Stimulated activated CD8-positive, alpha-beta memory T cell treated with anti-CD3 and anti-CD28 coated beads, Interleukin-12 subunit alpha, Interleukin-12 subunit beta, amount 100 ng/mL, for 24 hours (primary cell): ENCODE data around the gene ALLC.

Source experiments
- DNase-seq: peaks from one replicate; pipeline ENCODE4 v3.0.0-alpha.2; 2020; ENCODE audit errors: extremely low read depth

Gene ALLC

DNA sequence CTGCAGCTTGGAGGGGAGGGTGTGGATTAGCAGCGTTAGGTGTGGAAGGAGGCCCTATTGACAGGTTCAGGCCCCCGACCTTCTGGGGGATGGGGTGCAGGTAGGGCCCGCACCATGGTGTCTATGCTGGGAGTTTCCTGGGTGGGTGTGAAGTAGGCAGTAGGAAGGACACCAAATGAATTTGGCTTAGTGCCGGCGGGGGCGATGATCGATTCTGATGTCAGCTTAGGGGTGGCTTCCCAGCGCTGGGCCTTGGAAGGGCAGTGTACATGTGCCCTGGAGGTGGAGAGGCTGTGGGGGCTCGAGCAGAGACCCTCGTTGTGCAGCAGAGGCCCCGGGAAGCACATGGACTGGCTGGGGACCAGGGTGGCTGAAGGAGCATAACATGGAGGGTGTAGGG lies 67.0 kb downstream of the ALLC start:
- DNase-seq = no peak

DNA sequence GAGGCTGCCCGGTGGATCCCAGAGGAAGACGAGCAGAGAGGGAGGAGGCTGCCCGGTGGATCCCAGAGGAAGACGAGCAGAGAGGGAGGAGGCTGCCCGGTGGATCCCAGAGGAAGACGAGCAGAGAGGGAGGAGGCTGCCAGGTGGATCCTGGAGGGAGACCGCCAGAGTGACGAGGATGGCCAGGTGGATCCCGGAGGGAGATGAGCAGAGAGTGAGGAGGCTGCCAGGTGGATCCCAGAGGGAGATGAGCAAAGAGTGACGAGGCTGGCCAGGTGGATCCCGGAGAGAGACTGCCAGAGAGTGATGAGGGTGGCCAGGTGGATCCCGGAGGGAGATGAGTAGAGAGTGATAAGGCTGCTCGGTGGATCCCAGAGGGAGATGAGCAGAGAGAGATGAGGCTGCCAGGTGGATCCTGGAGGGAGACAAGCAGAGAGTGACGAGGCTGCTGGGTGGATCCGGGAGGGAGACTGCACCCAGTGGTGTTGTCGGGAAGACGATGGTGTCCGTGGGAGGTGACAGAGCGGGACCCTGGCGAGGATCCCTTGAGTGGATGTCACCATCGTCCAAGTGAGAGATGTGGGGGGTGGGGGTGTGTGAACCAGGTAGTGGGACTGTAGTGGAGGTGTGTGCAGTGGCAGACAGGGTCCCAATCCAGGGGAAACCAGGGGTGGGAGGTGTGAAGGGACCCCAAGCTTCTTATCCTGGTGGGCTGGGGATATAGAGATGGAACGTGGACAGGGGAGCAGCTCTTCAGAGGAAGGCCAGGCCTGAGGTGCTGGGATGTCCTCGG lies 67.7 kb downstream of the ALLC start:
- no peak for DNase-seq

- DNase-seq = no peak
Measured at GRCh38 chr2:3726511-3726910, 68.5 kb downstream of the ALLC start.

GRCh38 chr2:3727397-3728045 lies 69.5 kb downstream of the ALLC start:
- DNase-seq = no peak

GRCh38 chr2:3728104-3729054 lies 70.4 kb downstream of the ALLC start:
- no peak for DNase-seq

- DNase-seq = no peak
Measured at GRCh38 chr2:3729055-3729448, 71.1 kb downstream of the ALLC start.

- no peak for DNase-seq
Measured at GRCh38 chr2:3729786-3730185, 71.8 kb downstream of the ALLC start.

- no peak for DNase-seq
Measured at GRCh38 chr2:3730646-3731045, 72.6 kb downstream of the ALLC start.

DNA sequence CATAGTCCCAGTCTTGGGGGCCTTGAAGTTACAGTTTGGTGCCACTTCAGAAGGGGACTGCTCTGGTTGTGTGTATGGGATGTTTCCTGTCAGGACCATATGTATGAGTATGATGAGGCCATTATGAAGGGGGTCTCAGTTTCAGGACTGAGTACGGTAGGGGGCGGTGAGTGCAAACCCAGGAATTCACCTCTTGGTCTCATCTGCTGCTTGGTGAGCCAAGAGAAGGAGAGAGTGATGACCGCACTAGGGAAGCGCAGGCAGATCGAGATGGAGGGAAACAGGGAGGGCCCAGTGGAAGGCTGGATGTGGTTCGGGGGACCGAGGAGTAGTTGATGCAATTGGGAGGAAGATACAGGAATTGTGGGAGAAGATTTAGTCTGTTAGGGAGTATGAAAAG lies 73.8 kb downstream of the ALLC start:
- no peak for DNase-seq

DNA sequence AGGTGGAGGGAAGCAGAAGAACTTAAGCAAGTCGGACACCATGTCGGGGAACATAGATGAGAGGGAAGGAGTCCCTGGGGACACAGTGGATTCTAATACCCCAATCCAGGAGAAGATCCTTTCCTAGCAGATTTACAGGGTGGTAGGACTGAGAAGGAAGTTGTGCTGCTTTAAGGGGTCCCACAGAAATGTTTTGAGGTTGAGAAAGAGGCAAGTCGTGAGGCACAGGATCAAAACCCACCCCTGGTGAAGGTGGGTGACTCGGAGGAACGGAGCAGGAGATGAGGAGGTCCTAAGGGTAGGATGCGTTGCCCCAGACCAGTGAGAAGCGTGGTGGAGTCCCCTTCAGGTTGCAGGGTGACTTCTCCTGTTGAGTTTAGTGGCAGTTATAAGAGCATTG lies 78.1 kb downstream of the ALLC start:
- DNase-seq = no peak

GRCh38 chr2:3737128-3737527 lies 79.1 kb downstream of the ALLC start:
- no peak for DNase-seq

- no peak for DNase-seq
Measured at GRCh38 chr2:3738454-3738853, 80.5 kb downstream of the ALLC start.

DNA sequence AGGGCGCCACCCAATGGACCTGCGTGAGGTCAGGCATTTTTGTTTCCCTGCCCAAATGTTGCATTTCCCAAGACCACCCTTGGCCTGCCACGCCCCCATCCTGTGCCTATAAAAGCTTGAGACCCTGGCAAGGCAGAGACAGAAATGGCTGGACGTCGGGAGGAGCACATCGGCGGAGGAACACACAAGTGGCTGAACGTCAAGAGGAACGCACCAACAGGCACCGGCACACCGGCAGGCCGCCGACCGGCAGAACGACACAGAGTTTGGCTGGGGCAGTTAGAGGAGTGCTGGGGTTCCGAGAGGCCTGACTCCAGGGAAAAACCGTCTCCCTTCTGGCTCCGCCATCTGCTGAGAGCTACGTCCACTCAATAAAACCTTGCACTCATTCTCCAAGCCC lies 81.3 kb downstream of the ALLC start:
- DNase-seq = no peak

GRCh38 chr2:3741396-3741795 lies 83.4 kb downstream of the ALLC start:
- DNase-seq = no peak

DNA sequence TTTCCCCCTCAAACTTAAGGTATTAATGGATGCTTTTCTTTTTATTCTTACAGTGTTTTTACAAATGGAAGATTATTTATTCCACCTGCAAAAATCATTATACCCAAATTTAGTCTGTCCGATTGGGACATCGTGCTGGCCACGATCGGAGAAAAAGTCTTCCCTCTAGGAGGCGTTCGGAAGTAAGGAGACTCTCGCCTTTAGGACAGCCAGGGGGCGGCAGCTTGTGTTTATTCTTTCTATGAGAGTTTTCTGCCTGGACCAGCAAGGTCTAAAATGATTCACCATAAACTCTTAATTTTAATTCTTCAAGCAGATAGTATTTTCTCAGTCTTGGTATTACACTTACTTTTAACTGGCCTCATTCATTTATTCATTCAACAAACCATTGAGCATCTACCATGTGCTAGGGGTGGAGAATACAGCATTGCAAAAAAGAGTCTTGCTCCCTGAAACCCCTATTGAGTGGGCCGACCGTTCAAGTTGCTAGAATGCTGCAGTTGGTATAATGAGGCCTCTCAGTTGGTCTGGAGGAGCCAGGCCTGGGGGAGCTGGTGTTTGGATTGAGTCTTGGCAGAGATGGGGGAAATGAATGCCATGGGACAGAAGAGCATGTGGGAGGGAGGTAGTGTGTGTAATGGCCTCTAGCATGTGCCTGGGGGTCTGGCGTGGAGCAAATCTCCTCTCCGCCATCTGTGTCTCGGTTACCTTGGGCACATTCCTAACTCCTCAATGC lies 84.0 kb downstream of the ALLC start:
- no peak for DNase-seq

- DNase-seq = no peak
Measured at GRCh38 chr2:3742743-3743508, 84.9 kb downstream of the ALLC start.

- no peak for DNase-seq
Measured at GRCh38 chr2:3743951-3744555, 86.1 kb downstream of the ALLC start.

DNA sequence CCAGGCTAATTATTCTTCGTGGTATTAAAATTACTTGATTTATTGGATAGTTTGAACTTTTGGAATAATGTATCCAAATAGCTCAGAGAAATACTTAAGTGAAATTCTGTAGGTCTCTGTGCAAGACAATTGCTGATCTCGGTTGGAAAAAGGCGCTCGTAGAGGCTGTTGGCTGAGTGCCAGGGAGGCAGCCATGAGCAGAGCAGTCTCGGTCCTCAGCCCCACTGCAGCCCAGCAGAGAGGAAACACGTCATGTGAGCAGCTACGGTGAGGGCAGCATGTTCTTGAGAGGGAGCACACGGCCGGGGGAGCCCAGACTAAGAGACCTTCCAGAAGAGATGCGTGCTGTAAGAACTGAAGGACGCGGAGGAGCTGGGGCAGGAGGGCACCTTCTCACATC lies 87.9 kb downstream of the ALLC start:
- DNase-seq = no peak

DNA sequence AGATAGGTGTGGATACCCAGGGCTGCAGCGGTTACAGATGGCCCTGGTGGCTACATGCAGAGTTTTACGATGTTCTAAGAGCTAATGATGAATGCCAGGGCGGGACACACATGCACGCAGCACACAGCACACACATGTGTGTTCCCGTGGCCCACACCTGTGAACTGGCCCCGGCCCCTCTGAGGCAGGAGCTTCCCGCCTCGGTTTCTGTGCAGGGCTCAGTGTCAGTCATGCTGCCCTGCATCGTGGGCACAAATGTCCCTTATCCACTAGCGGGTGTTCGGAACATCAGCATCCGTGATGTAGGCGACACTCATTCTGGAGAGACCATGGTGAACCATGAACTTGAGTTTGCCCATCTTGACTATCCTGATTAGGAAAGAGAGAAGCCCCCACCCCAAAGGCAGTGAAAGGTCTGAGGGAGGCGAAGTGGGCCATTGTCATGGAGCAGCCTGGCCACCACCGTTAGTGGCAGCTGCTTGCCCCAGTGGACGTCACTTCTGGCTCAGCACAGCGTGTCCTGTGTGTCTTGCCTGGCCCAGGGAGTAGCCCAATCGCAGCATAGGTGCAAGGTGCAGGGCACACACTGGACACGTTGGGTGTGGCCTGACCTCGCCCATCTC lies 89.1 kb downstream of the ALLC start:
- no peak for DNase-seq

DNA sequence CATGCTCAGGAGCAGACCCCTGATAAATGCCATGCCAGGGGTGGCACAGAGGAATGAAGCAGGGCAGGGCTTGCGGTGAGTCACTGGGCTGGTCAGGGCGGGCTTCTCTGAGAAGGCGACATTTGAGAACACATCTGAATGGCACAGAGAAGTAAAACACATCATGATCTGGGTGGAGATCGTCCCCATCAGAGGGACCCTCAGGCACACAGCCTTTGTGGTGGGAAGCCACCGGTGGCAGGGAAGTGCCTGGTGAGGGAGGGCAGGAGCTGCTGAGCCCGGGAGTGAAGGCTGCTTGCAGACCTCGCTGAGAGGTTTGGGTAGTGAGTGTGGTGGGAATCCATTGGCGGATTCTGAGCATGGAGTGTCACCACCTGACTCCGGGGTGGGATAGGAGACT lies 89.8 kb downstream of the ALLC start:
- no peak for DNase-seq
